Endothelial cell of umbilical vein (primary cell): ENCODE results near the gene SOD3.

Experiments
- CTCF ChIP-seq, 2 donors: IDR thresholded peaks; 1 replicate in 1 of 2; 2 replicates in 1 of 2; pipeline ENCODE4 v1.5.1; 2011; ENCODE audit warnings: low read length in 2 of 2, mild to moderate bottlenecking in 2 of 2, moderate library complexity in 2 of 2, control low read depth in 1 of 2, inconsistent platforms in 1 of 2, low read depth in 1 of 2; ENCODE audit not compliant: insufficient read depth in 1 of 2; ENCODE audit errors: extremely low read depth in 1 of 2
- EZH2 ChIP-seq: IDR thresholded peaks from 2 replicates; pipeline ENCODE4 v1.6.1; 2012; ENCODE audit warnings: borderline replicate concordance, low read depth, mild to moderate bottlenecking, moderate library complexity, low read length, inconsistent platforms; ENCODE audit not compliant: severe bottlenecking
- POLR2A ChIP-seq: IDR thresholded peaks from 2 replicates; pipeline ENCODE4 v1.6.1; 2012; ENCODE audit warnings: low read depth, mild to moderate bottlenecking, control low read depth, low read length
- POLR2AphosphoS5 ChIP-seq: IDR thresholded peaks from 2 replicates; pipeline ENCODE4 v1.6.1; 2012; ENCODE audit warnings: low read depth, mild to moderate bottlenecking, control low read depth, low read length, moderate library complexity; ENCODE audit not compliant: insufficient read depth

GRCh38 chr4:24805067-24805466 lies 9.7 kb downstream of the SOD3 start:
- TF ChIP-seq POLR2A: no peak
- no peak for TF ChIP-seq CTCF (IDR thresholded peaks at IDR 0.05; ENCODE audit: extremely low read depth in 1 of 2, insufficient read depth in 1 of 2, low read depth in 1 of 2, low read length in 2 of 2)
- no peak for TF ChIP-seq EZH2
- TF ChIP-seq POLR2AphosphoS5: no peak
